Hepatocyte (in vitro differentiated cells): Measurements from ENCODE around the gene MORC2. TPM values are rescaled to one million over a fixed set of nuclear protein-coding genes. Genes with fewer than 3 reads are reported as not detected.

Experiments
- DNase-seq: peaks from one replicate; pipeline ENCODE4 v3.0.0-alpha.2; 2016; ENCODE audit warnings: low spot score
- H2AFZ ChIP-seq: fragments of 200-600 bp; sonication (generic); 2 replicates; pipeline ENCODE4 v1.6.0; 2016; ENCODE audit warnings: antibody characterized with exemption, mild to moderate bottlenecking
- H3K27ac ChIP-seq: fragments of 200-600 bp; sonication (generic); 2 replicates; pipeline ENCODE4 v1.5.1; 2016; ENCODE audit warnings: mild to moderate bottlenecking
- H3K27me3 ChIP-seq: fragments of 200-600 bp; sonication (generic); 2 replicates; pipeline ENCODE4 v1.6.1; 2016
- H3K36me3 ChIP-seq: fragments of 200-600 bp; sonication (generic); replicated peaks from 2 replicates; pipeline ENCODE4 v1.5.1; 2016; ENCODE audit warnings: low read depth; ENCODE audit not compliant: insufficient read depth
- H3K4me1 ChIP-seq: fragments of 200-600 bp; sonication (generic); 2 replicates; pipeline ENCODE4 v1.5.1; 2016; ENCODE audit warnings: mild to moderate bottlenecking, moderate library complexity; ENCODE audit not compliant: insufficient read depth
- H3K4me2 ChIP-seq: fragments of 200-600 bp; sonication (generic); 2 replicates; pipeline ENCODE4 v1.6.0; 2016
- H3K4me3 ChIP-seq: fragments of 200-600 bp; sonication (generic); 2 replicates; pipeline ENCODE4 v1.5.1; 2016; ENCODE audit warnings: mild to moderate bottlenecking
- H3K79me2 ChIP-seq: fragments of 200-600 bp; sonication (generic); 2 replicates; pipeline ENCODE4 v1.6.0; 2017; ENCODE audit warnings: mild to moderate bottlenecking
- H3K9me2 ChIP-seq: fragments of 200-600 bp; sonication (generic); replicated peaks from 2 replicates; pipeline ENCODE4 v1.6.0; 2017; ENCODE audit warnings: mild to moderate bottlenecking; ENCODE audit not compliant: insufficient read depth
- H3K9me3 ChIP-seq: fragments of 200-600 bp; sonication (generic); 2 replicates; pipeline ENCODE4 v1.5.1; 2016; ENCODE audit warnings: low read depth, mild to moderate bottlenecking
- H4K20me1 ChIP-seq: fragments of 200-600 bp; sonication (generic); 2 replicates; pipeline ENCODE4 v1.6.0; 2016; ENCODE audit warnings: mild to moderate bottlenecking; ENCODE audit not compliant: insufficient read depth, poor library complexity, severe bottlenecking
- EZH2 ChIP-seq: fragments of 200-600 bp; sonication (generic); IDR thresholded peaks from 2 replicates; pipeline ENCODE4 v1.6.1; 2016; ENCODE audit warnings: antibody characterized with exemption, mild to moderate bottlenecking, borderline replicate concordance
- EZH2phosphoT487 ChIP-seq: fragments of 200-600 bp; sonication (generic); IDR thresholded peaks from one replicate; pipeline ENCODE4 v1.6.1; 2018; ENCODE audit warnings: antibody characterized with exemption, mild to moderate bottlenecking, low read depth, moderate library complexity; ENCODE audit not compliant: unreplicated experiment, severe bottlenecking
- WGBS: methylation state at CpG from one replicate; pipeline ENCODE4 v1.1.6; 2016; ENCODE audit warnings: low lambda C conversion rate; ENCODE audit errors: missing lambda C conversion rate; 5-methylcytosine and 5-hydroxymethylcytosine counted together
- polyA plus RNA-seq: library from polyadenylated mRNA; unstranded; fragments of >200 nt; fragmentation: Nextera tagmentation; extraction: Ambion mirVana; gene quantifications from 2 replicates; pipeline ENCODE4 v1.2.1, GENCODE V29; 2016
- total RNA-seq: library from RNA; depleted of rRNA; stranded (reverse); fragments of >200 nt; gene quantifications from 2 replicates; pipeline ENCODE4 v1.2.3, GENCODE V29; 2014
- TF ChIP-seq, protein P1 (sequence below): fragments of 200-600 bp; sonication (generic); IDR thresholded peaks from 2 replicates; pipeline ENCODE4 v1.5.1; 2016; ENCODE audit warnings: antibody characterized with exemption, mild to moderate bottlenecking; ENCODE audit not compliant: poor library complexity

MORC2 gene
- total and polyA plus RNA-seq, 2 experiments from 2014 or later = 15.6 to 24.0 TPM

DNA sequence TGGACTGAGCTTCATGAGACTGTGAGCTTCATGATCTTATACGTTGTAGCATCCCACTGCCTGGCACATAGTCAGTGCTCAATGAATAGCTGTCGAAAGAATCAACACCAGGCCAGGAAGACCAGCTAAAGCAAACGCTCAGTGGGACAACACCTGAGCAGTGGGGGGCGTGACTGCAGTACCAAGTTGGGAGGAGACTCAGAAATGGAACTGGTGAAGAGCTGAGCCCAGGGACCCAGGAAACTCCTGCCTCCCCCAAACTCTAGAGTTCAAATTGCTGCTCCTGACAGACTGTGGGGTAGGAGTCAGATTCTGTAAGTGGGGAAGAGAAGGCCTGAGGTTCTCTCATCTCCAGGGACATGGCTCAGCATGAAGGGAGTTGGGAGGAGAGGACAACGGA is 59.3 kb downstream of the MORC2 start:
- DNase-seq = no peak
- H2AFZ ChIP-seq = no peak overlapping the region
- no peaks in the 10 kb centered on the region for H3K9me2 ChIP-seq
- WGBS = 93% methylated on average over 5 of the region's 5 CpGs
- H3K27me3 ChIP-seq = no peaks in the 10 kb centered on the region
- H3K27ac ChIP-seq = no peak overlapping the region
- TF ChIP-seq, protein P1, sequence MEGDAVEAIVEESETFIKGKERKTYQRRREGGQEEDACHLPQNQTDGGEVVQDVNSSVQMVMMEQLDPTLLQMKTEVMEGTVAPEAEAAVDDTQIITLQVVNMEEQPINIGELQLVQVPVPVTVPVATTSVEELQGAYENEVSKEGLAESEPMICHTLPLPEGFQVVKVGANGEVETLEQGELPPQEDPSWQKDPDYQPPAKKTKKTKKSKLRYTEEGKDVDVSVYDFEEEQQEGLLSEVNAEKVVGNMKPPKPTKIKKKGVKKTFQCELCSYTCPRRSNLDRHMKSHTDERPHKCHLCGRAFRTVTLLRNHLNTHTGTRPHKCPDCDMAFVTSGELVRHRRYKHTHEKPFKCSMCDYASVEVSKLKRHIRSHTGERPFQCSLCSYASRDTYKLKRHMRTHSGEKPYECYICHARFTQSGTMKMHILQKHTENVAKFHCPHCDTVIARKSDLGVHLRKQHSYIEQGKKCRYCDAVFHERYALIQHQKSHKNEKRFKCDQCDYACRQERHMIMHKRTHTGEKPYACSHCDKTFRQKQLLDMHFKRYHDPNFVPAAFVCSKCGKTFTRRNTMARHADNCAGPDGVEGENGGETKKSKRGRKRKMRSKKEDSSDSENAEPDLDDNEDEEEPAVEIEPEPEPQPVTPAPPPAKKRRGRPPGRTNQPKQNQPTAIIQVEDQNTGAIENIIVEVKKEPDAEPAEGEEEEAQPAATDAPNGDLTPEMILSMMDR = no peak
- no peak for TF ChIP-seq EZH2phosphoT487
- TF ChIP-seq EZH2 = no peak
- no peaks in the 10 kb centered on the region for H4K20me1 ChIP-seq
- H3K4me3 ChIP-seq = no peak overlapping the region
- no peaks in the 10 kb centered on the region for H3K36me3 ChIP-seq
- H3K4me2 ChIP-seq = no peak overlapping the region
- no peaks in the 10 kb centered on the region for H3K79me2 ChIP-seq
- H3K9me3 ChIP-seq = no peaks in the 10 kb centered on the region
- no peaks in the 10 kb centered on the region for H3K4me1 ChIP-seq

DNA sequence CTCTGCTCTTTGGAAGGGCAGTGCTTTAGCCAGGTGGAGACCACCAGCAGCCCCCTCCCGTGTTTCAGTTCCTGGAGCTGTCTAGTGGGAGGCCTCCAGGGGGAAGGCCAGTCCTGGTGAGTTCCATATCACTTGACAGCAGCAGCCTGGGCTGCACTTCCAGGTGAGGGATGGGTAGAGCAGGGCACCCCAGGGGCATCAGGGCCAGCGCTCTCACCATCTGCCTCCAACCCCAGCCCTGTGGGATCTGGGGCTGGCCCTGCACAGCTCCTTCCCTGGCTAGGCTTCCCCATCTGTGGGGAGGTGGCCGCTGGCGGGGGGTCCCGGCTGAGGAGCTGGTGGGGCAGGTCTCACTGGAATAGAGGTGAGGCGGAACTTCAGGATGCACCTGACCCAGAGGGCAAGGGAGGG is 60.5 kb downstream of the MORC2 start:
- no peak overlapping the region for H3K4me3 ChIP-seq
- H3K79me2 ChIP-seq = no peaks in the 10 kb centered on the region
- no peaks in the 10 kb centered on the region for H3K36me3 ChIP-seq
- H2AFZ ChIP-seq = no peak overlapping the region
- TF ChIP-seq EZH2 (no peak), EZH2phosphoT487 (no peak)
- TF ChIP-seq, protein P1 = no peak
- H4K20me1 ChIP-seq = no peaks in the 10 kb centered on the region
- no peaks in the 10 kb centered on the region for H3K9me2 ChIP-seq
- H3K4me2 ChIP-seq = no peak overlapping the region
- no peaks in the 10 kb centered on the region for H3K27me3 ChIP-seq
- no peaks in the 10 kb centered on the region for H3K4me1 ChIP-seq
- H3K9me3 ChIP-seq = no peaks in the 10 kb centered on the region
- no peak for DNase-seq
- H3K27ac ChIP-seq = no peak overlapping the region
- WGBS = 94% methylated on average over 6 of the region's 6 CpGs

DNA sequence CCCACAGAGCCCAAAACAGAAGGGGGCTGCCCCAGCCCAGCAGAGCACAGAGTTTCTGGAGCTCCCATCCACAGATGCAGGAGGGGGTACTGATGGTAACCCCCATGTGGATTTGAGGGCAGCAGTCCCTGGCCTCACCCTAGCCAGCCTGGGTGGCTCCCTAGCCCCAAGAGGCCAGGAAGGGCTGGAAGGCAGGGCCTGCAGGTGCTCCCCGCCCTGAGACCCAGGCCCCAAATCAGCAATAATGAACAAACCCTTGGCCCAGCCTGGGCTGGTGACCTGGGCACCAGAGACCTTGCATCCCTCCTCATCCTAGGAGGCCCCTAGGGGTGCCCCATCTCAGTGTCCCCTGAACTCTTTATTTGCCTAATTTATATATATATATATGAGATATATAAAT is 61.6 kb downstream of the MORC2 start:
- Histone ChIP-seq H3K27ac (no peak overlapping the region), H3K4me1 (no peaks in the 10 kb centered on the region), H4K20me1 (no peaks in the 10 kb centered on the region), H3K36me3 (no peaks in the 10 kb centered on the region), H3K79me2 (no peaks in the 10 kb centered on the region), H3K27me3 (no peaks in the 10 kb centered on the region), H3K9me3 (no peaks in the 10 kb centered on the region), H3K4me2 (no peak overlapping the region), H3K4me3 (no peak overlapping the region), H2AFZ (no peak overlapping the region), H3K9me2 (no peaks in the 10 kb centered on the region)
- WGBS = 100% methylated on average over 1 of the region's 1 CpG
- TF ChIP-seq EZH2 (no peak), EZH2phosphoT487 (no peak)
- TF ChIP-seq, protein P1 = no peak
- DNase-seq = no peak

DNA sequence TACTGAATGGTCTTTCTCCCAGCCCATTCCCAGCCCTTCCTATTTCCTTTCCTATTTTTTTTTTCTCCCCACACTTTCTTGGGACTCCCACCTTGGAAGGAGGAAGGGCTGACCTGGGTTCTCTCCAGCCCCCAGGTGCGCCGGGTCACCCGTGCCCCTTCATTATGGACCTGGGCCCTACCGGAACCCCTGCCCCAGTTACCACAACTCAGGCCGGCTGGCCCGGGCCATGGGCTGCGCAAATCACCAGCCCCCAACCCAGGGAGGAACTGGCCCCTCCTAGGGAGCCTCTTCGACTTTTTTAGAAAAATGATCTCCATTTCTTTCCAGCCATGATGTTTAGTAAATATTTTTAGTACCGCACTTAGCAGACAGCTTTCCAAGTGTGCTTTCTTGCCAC is 62.2 kb downstream of the MORC2 start:
- Histone ChIP-seq H3K9me3 (no peaks in the 10 kb centered on the region), H3K4me2 (no peak overlapping the region), H2AFZ (no peak overlapping the region), H3K79me2 (no peaks in the 10 kb centered on the region), H3K4me3 (no peak overlapping the region), H3K4me1 (no peaks in the 10 kb centered on the region), H3K27me3 (no peaks in the 10 kb centered on the region), H3K9me2 (no peaks in the 10 kb centered on the region), H3K27ac (no peak overlapping the region), H3K36me3 (no peaks in the 10 kb centered on the region), H4K20me1 (no peaks in the 10 kb centered on the region)
- 96% methylated on average over 9 of the region's 9 CpGs for WGBS
- TF ChIP-seq EZH2 = no peak
- TF ChIP-seq, protein P1 = no peak
- no peak for TF ChIP-seq EZH2phosphoT487
- DNase-seq = no peak
